H1 (cell line): ENCODE data around the gene SQOR. TPM values are rescaled to one million over a fixed set of nuclear protein-coding genes. Genes with fewer than 3 reads are reported as not detected.

ENCODE experiments used
- BACH1 ChIP-seq: IDR thresholded peaks from 2 replicates; pipeline ENCODE4 v1.6.1; 2012; ENCODE audit warnings: low read length, improper control_type of control experiment
- CHD7 ChIP-seq: fragments of 300-600 bp; sonication (generic); IDR thresholded peaks from 2 replicates; pipeline ENCODE4 v1.7.1; 2012; ENCODE audit warnings: low read length, moderate library complexity, mild to moderate bottlenecking, inconsistent platforms; ENCODE audit not compliant: insufficient replicate concordance
- EGR1 ChIP-seq: IDR thresholded peaks from 2 replicates; pipeline ENCODE4 v1.6.1; 2011; ENCODE audit warnings: low read depth, low read length, borderline replicate concordance
- HDAC6 ChIP-seq: IDR thresholded peaks from one replicate; pipeline ENCODE4 v1.7.1; 2012; ENCODE audit warnings: low read depth, mild to moderate bottlenecking, inconsistent platforms, low read length, moderate library complexity
- JUN ChIP-seq: IDR thresholded peaks from 2 replicates; pipeline ENCODE4 v1.6.1; 2011; ENCODE audit warnings: low read depth, mild to moderate bottlenecking, improper control_type of control experiment, low read length
- KDM4A ChIP-seq: IDR thresholded peaks from one replicate; pipeline ENCODE4 v1.7.1; 2012; ENCODE audit warnings: low read depth, mild to moderate bottlenecking, moderate library complexity, low read length, inconsistent platforms; ENCODE audit not compliant: severe bottlenecking
- SIRT6 ChIP-seq: IDR thresholded peaks from one replicate; pipeline ENCODE4 v1.7.1; 2012; ENCODE audit warnings: low read length, inconsistent platforms
- TAF7 ChIP-seq: optimal IDR thresholded peaks from 2 replicates; pipeline ENCODE3; 2011; ENCODE audit warnings: low read depth, mild to moderate bottlenecking, inconsistent platforms, low read length, moderate library complexity, borderline replicate concordance
- TCF12 ChIP-seq: IDR thresholded peaks from 2 replicates; pipeline ENCODE4 v1.6.1; 2011; ENCODE audit warnings: low read depth, mild to moderate bottlenecking, low read length
- polyA plus RNA-seq, 7 experiments: library from polyadenylated mRNA; depleted of rRNA in 3 of 7; stranded (reverse) in 5 of 7; unstranded in 2 of 7; fragments of >200 nt in 5 of 7; fragments of 200-250 nt in 2 of 7; gene quantifications; 1 replicate in 5 of 7; 2 replicates in 1 of 7; 4 replicates in 1 of 7; pipeline versions ENCODE4 v1.2.1 to v1.2.3, GENCODE V29; 2011 to 2013; ENCODE audit warnings: missing spikeins in 2 of 7, mixed read lengths in 2 of 7
- total RNA-seq: library from RNA; stranded (reverse); fragmentation: NEBNext Ultra II Directional; extraction: Animal tissue kit (Norgen Biotek cat#: 25700); gene quantifications from 2 replicates; pipeline ENCODE4 v1.2.1, GENCODE V29; 2021

The SQOR gene
- total and polyA plus RNA-seq, 2 of the 8 experiments (the other 6 are each of a cell fraction or from before 2014, with no cell fraction given): 0.20 to 0.22 TPM

GRCh38 chr15:45689616-45690015 lies 54.8 kb downstream of the SQOR start (continued):
- no peak for TF ChIP-seq CHD7
- no peak for TF ChIP-seq TAF7
- TF ChIP-seq BACH1: no peak
- TF ChIP-seq EGR1: no peak
- no peak for TF ChIP-seq SIRT6
- no peak for TF ChIP-seq HDAC6
- TF ChIP-seq KDM4A: no peak
- TF ChIP-seq TCF12: no peak
- TF ChIP-seq JUN: no peak
- TF ChIP-seq, all 59 proteins: peak for 0
